GM11168 (cell line): ENCODE measurements around the gene ITPR1.

Source experiments
- in situ Hi-C: fragments of 300-500 bp; cut with MboI; formaldehyde crosslinking; loops from one replicate; pipeline ENCODE4 v1.12.0; 2022; ENCODE audit warnings: low sequenced_read_pairs; ENCODE audit not compliant: unreplicated experiment

ITPR1 gene

DNA sequence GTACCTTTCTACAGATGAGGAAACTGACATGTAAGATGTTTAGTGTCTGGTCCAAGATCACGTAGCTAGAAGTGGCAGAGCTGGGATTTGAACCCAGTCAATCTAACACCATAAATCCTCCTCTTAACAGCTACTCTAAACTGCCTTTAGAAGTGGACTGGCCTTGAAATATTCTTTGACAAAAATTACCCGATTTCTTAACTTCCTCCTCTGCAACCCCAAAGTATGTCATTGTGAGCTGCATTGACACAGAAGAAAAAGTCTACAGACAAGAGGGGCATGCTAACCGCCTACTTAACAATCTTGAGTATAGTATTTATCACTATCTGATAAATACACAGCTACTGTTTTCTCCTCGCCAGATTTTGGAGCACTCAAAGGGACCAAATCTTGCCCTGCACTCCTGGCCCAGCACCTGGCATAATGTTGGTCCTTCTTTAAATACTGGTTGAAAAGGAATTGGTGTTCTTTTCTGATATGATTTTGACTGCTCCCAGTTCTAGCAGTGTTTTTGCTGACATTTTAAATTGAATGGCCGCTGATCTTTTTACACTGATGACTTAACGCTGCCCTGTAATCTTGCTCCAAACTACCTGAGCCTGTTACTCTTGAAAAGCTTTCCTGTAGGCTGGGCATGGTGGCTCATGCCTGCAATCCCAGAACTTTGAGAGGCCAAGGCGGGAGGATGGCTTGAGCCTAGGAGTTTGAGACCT, 36.9 kb downstream of the ITPR1 start:
- in situ Hi-C loops: no loop called here

- in situ Hi-C loops: no loop called here
Measured at GRCh38 chr3:4531478-4532025, 38.4 kb downstream of the ITPR1 start.

DNA sequence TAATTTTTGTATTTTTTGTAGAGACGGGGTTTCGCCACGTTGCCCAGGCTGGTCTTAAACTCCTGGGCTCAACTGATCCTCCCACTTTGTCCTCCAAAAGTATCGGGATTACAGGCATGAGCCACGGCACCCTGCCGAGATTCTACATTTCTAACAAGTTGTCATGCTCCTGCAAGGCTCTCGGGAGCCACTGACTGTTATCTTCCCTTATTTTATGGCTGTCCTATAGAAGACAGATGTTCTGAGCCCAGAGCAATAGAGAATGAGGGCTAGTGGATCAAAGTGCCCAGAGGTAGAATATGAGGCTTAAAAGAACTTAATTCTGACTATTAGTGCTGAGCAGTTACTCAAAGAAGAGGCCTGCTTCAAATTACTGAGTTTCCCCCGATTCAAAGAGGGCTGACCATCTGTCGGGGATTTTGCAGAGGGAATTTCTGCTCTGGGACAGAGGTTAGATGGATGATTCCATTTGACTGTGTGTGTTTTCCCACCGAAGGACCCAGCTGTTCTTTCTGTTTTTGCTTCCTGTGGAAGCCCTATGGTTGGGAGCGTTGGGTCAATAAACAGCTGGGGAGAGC, 39.5 kb downstream of the ITPR1 start:
- in situ Hi-C loops: no loop called here

GRCh38 chr3:4533489-4534443, 40.6 kb downstream of the ITPR1 start:
- in situ Hi-C loops: no loop called here

GRCh38 chr3:4534906-4535305, 41.8 kb downstream of the ITPR1 start:
- in situ Hi-C loops: no loop called here

- in situ Hi-C loops: no loop called here
Measured at GRCh38 chr3:4536260-4536659, 43.1 kb downstream of the ITPR1 start.

GRCh38 chr3:4540267-4540666, 47.1 kb downstream of the ITPR1 start:
- in situ Hi-C loops: no loop called here

DNA sequence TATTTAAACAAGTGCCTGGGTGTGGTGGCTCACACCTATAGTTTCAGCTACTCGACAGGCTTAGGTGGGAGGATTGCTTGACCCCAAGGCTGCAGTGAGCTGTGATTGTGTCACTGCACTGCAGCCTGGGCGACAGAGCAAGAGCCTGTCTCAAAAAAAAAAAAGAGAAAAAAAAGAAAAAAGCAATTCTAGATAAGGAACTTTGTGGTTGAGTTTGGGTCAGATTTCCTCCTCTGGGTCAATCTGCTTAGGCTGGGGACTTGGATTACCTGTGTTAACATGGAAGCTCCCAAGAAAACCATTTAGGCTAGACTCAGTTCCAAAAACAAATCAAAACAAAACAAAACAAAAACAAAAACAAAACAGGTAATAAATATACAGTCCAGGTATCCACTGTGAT, 50.0 kb downstream of the ITPR1 start:
- in situ Hi-C loops: no loop called here

- in situ Hi-C loops: no loop called here
Measured at GRCh38 chr3:4546346-4547178, 53.4 kb downstream of the ITPR1 start.

DNA sequence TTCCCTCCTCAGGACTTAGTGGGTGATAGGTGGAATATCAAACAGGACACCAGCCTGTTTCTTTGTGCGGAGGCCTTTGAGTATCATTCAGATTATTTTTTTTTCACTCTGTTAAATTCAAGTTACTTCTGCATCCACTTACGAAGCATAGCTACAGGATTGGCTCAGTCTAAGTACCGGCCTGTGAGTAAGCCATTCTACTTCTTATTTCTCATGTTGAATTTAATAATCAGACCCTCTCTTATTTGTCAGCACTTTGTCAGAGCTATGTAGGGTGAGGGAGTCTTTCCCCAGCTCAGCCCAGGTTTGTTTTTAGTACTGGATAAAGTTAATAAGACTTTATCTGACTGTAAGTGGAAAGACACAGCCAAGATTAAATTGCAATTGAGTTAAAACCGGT, 54.7 kb downstream of the ITPR1 start:
- in situ Hi-C loops: no loop called here

- in situ Hi-C loops: no loop called here
Measured at GRCh38 chr3:4548356-4548755, 55.2 kb downstream of the ITPR1 start.

DNA sequence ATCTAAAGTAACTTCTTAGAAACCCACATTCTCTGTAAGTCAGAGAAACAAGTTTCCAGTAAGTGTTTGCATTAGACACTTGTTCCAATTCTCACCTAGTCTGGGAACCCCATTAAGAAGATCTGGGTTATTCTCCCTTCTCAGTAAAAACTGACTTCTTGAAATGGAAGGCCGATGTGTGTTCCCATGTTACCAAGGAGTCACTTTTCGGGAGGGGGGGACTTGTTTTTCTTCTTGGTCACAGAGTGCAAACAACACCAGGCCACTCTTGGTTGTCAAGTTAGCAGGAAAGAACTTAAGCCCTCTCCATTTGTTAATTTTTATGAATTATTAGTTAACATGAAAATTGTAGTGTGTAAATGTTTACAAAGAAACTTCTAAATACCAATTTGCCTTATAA, 55.6 kb downstream of the ITPR1 start:
- in situ Hi-C loops: no loop called here

DNA sequence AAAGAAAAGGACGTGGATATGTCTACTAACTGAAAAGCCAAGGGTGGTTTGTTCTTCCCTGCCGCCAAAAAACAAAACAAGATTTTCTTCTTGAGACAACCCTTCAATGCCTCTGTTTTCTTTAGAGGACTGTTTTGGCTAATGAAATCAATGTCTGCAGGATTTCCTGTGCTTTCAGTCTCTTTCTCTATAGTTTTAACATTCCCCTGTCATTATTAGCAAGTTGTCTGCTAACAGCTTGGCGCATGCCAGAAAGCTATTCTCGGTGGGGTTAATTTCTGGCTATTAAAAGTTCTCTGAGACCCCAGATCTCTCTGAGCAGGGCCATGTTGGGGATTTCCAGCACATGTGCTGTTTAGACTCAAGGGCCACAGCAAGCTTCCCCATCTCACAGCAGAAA, 56.7 kb downstream of the ITPR1 start:
- in situ Hi-C loops: no loop called here

DNA sequence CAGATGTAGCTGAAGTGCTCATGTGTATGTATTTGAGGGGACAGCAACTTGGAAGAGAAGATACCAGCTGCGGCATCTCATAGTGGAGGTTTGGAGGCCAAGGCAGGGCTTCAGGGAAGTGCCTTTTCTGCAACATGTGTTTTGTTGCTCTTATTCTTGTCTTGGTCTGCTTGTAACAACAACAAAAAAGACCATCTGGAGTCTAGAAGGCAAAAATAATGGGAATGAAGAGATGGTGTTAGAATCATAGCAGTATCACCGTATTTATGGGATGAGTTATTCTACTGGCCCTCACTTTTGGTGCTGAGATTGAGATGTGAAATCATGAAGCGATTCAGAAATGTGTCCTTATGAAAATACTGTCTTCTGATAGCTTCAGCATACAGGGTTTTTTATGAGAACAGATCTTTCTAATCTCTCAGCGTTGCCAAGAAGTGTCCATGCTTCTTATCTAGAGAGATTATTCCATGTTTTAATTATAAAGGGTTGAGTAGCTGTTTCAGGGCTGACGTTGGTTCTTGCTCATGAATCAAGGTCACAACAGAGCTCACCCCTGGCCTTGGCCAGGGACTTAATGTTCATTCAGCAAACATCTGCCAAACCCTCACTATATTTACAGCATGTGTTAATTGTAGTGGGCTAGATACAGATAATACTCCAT, 58.0 kb downstream of the ITPR1 start:
- in situ Hi-C loops: no loop called here

- in situ Hi-C loops: no loop called here
Measured at GRCh38 chr3:4551794-4552442, 58.8 kb downstream of the ITPR1 start.

GRCh38 chr3:4552811-4553210, 59.7 kb downstream of the ITPR1 start:
- in situ Hi-C loops: no loop called here

- in situ Hi-C loops: no loop called here
Measured at GRCh38 chr3:4561661-4562060, 68.5 kb downstream of the ITPR1 start.

DNA sequence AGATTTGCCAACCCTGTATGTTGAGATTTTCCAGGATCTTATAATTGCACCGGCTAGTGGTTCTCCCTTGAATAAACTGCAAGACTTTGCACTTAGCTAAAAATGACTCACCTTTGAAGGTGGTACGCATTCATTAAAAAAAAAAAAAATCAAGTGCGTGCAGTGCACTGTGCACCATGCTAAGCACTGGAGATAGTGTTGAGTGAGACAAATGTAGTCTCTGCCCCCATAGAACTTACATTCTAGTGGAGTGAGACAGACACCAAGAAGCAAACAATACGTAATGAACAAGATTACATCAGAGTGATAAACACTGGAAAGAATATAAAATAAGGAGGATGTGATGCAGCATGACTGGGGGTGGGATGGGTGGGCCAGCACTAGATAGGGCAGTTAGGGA, 69.4 kb downstream of the ITPR1 start:
- in situ Hi-C loops: no loop called here

DNA sequence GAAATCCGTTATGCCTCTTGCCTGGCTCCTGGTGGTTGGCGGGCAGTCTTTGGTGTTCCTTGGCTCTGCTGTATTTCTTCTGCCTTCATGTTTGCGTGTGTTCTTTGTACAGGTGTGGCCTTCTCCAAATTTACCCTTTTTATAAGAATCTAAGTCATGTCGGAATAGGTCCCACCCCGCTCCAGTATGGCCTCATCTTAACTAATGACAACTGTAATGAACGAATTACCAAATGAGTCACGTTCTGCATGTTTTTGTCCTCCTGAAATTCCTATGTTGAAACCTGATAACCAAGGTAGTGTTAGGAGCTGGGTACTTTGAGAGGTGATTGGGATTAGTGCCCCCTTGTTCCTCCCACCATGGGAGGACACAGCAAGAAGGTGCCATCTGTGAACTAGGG, 71.1 kb downstream of the ITPR1 start:
- in situ Hi-C loops: no loop called here
